ENCODE results near the gene CCDC7.
"Not testable (repeated sequence)": the region's sequence is repeated elsewhere in the genome, so short reads cannot be mapped to it uniquely, and the experiment has no call there.

DNA sequence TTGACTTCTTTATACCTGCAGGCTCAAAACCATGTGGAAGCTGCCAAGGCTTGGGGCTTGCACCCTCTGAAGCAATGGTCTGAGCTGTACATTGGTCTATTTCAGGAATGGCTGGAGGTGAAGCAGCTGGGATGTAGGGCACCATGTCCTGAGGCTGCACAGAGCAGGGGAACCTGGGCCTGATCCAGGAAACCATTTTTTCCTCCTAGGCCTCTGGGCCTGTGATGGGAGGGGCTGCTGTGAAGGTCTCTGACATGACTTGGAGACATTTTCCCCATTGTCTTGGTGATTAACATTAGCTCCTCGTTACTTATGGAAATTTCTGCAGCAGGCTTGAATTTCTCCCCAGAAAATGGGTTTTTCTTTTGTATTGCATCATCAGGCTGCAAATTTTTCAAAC is 211.5 kb downstream of the CCDC7 start:
- not testable (repeated sequence) for TF ChIP-seq CTCF, POLR2A (IDR thresholded peaks at IDR 0.05)

All from adrenal gland (tissue), 5 donors.